Hepatocyte (in vitro differentiated cells): ENCODE results near the gene RIN3. TPM values are rescaled to one million over a fixed set of nuclear protein-coding genes. Genes with fewer than 3 reads are reported as not detected.
A peak's percentile ranks its signal among the peaks of the same experiment; 100 is the strongest.

Source experiments
- DNase-seq: peaks from one replicate; pipeline ENCODE4 v3.0.0-alpha.2; 2016; ENCODE audit warnings: low spot score
- H2AFZ ChIP-seq: fragments of 200-600 bp; sonication (generic); 2 replicates; pipeline ENCODE4 v1.6.0; 2016; ENCODE audit warnings: antibody characterized with exemption, mild to moderate bottlenecking
- H3K27ac ChIP-seq: fragments of 200-600 bp; sonication (generic); 2 replicates; pipeline ENCODE4 v1.5.1; 2016; ENCODE audit warnings: mild to moderate bottlenecking
- H3K27me3 ChIP-seq: fragments of 200-600 bp; sonication (generic); 2 replicates; pipeline ENCODE4 v1.6.1; 2016
- H3K36me3 ChIP-seq: fragments of 200-600 bp; sonication (generic); replicated peaks from 2 replicates; pipeline ENCODE4 v1.5.1; 2016; ENCODE audit warnings: low read depth; ENCODE audit not compliant: insufficient read depth
- H3K4me1 ChIP-seq: fragments of 200-600 bp; sonication (generic); 2 replicates; pipeline ENCODE4 v1.5.1; 2016; ENCODE audit warnings: mild to moderate bottlenecking, moderate library complexity; ENCODE audit not compliant: insufficient read depth
- H3K4me2 ChIP-seq: fragments of 200-600 bp; sonication (generic); 2 replicates; pipeline ENCODE4 v1.6.0; 2016
- H3K4me3 ChIP-seq: fragments of 200-600 bp; sonication (generic); 2 replicates; pipeline ENCODE4 v1.5.1; 2016; ENCODE audit warnings: mild to moderate bottlenecking
- H3K79me2 ChIP-seq: fragments of 200-600 bp; sonication (generic); 2 replicates; pipeline ENCODE4 v1.6.0; 2017; ENCODE audit warnings: mild to moderate bottlenecking
- H3K9me2 ChIP-seq: fragments of 200-600 bp; sonication (generic); replicated peaks from 2 replicates; pipeline ENCODE4 v1.6.0; 2017; ENCODE audit warnings: mild to moderate bottlenecking; ENCODE audit not compliant: insufficient read depth
- H3K9me3 ChIP-seq: fragments of 200-600 bp; sonication (generic); 2 replicates; pipeline ENCODE4 v1.5.1; 2016; ENCODE audit warnings: low read depth, mild to moderate bottlenecking
- H4K20me1 ChIP-seq: fragments of 200-600 bp; sonication (generic); 2 replicates; pipeline ENCODE4 v1.6.0; 2016; ENCODE audit warnings: mild to moderate bottlenecking; ENCODE audit not compliant: insufficient read depth, poor library complexity, severe bottlenecking
- EZH2 ChIP-seq: fragments of 200-600 bp; sonication (generic); IDR thresholded peaks from 2 replicates; pipeline ENCODE4 v1.6.1; 2016; ENCODE audit warnings: antibody characterized with exemption, mild to moderate bottlenecking, borderline replicate concordance
- EZH2phosphoT487 ChIP-seq: fragments of 200-600 bp; sonication (generic); IDR thresholded peaks from one replicate; pipeline ENCODE4 v1.6.1; 2018; ENCODE audit warnings: antibody characterized with exemption, mild to moderate bottlenecking, low read depth, moderate library complexity; ENCODE audit not compliant: unreplicated experiment, severe bottlenecking
- WGBS: methylation state at CpG from one replicate; pipeline ENCODE4 v1.1.6; 2016; ENCODE audit warnings: low lambda C conversion rate; ENCODE audit errors: missing lambda C conversion rate; 5-methylcytosine and 5-hydroxymethylcytosine counted together
- polyA plus RNA-seq: library from polyadenylated mRNA; unstranded; fragments of >200 nt; fragmentation: Nextera tagmentation; extraction: Ambion mirVana; gene quantifications from 2 replicates; pipeline ENCODE4 v1.2.1, GENCODE V29; 2016
- total RNA-seq: library from RNA; depleted of rRNA; stranded (reverse); fragments of >200 nt; gene quantifications from 2 replicates; pipeline ENCODE4 v1.2.3, GENCODE V29; 2014
- TF ChIP-seq, protein P1 (sequence below): fragments of 200-600 bp; sonication (generic); IDR thresholded peaks from 2 replicates; pipeline ENCODE4 v1.5.1; 2016; ENCODE audit warnings: antibody characterized with exemption, mild to moderate bottlenecking; ENCODE audit not compliant: poor library complexity

The RIN3 gene
- total and polyA plus RNA-seq, 2 experiments from 2014 or later = 4.2 to 11.8 TPM

DNA sequence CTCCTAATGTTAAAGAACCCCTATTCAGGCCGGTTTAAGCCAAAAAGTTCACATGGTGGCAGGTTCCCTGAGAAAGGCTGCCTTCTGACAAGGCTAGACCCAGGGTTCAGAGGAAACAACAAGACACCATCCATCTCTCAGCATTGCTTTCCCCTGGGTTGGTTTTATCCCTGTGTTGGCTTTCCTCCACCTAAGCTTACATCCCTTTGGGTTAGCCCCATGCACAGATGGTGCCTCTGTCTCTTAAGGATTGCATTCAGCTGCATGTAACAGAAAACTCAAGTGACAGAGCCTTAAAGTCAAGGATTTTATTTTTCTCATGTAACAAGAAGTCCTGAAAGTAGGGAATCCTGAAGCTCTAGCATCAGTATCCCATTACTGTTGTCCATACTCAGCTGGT, 42.8 kb upstream of the RIN3 start:
- no peak for DNase-seq
- Histone ChIP-seq H3K9me3 (no peaks in the 10 kb centered on the region), H3K4me2 (no peak overlapping the region), H3K4me3 (no peak overlapping the region), H3K9me2 (no peaks in the 10 kb centered on the region), H3K27ac (peak overlapping the region; percentile 70), H3K36me3 (no peaks in the 10 kb centered on the region), H3K79me2 (no peaks in the 10 kb centered on the region), H2AFZ (no peak overlapping the region), H3K27me3 (no peaks in the 10 kb centered on the region), H3K4me1 (peaks cover 24% of the 10 kb centered on the region), H4K20me1 (no peaks in the 10 kb centered on the region)
- WGBS = 100% methylated on average over 1 of the region's 1 CpG
- TF ChIP-seq EZH2phosphoT487 = no peak

- Histone ChIP-seq H3K27ac (peak overlapping the region; percentile 81), H3K4me3 (no peak overlapping the region), H3K4me1 (peaks cover 24% of the 10 kb centered on the region), H3K9me3 (no peaks in the 10 kb centered on the region), H2AFZ (no peak overlapping the region), H4K20me1 (no peaks in the 10 kb centered on the region), H3K27me3 (no peaks in the 10 kb centered on the region), H3K36me3 (no peaks in the 10 kb centered on the region), H3K79me2 (no peaks in the 10 kb centered on the region), H3K9me2 (no peaks in the 10 kb centered on the region), H3K4me2 (peak overlapping the region; percentile 27)
- TF ChIP-seq, protein P1, sequence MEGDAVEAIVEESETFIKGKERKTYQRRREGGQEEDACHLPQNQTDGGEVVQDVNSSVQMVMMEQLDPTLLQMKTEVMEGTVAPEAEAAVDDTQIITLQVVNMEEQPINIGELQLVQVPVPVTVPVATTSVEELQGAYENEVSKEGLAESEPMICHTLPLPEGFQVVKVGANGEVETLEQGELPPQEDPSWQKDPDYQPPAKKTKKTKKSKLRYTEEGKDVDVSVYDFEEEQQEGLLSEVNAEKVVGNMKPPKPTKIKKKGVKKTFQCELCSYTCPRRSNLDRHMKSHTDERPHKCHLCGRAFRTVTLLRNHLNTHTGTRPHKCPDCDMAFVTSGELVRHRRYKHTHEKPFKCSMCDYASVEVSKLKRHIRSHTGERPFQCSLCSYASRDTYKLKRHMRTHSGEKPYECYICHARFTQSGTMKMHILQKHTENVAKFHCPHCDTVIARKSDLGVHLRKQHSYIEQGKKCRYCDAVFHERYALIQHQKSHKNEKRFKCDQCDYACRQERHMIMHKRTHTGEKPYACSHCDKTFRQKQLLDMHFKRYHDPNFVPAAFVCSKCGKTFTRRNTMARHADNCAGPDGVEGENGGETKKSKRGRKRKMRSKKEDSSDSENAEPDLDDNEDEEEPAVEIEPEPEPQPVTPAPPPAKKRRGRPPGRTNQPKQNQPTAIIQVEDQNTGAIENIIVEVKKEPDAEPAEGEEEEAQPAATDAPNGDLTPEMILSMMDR = no peak
- TF ChIP-seq EZH2phosphoT487 = no peak
- no peak for TF ChIP-seq EZH2
- DNase-seq = peak; percentile 84
Measured at GRCh38 chr14:92471919-92472318, 41.7 kb upstream of the RIN3 start.

GRCh38 chr14:92472860-92473259, 40.7 kb upstream of the RIN3 start:
- WGBS = 91% methylated on average over 1 of the region's 1 CpG
- Histone ChIP-seq H3K4me1 (peaks cover 24% of the 10 kb centered on the region), H4K20me1 (no peaks in the 10 kb centered on the region), H2AFZ (no peak overlapping the region), H3K4me3 (no peak overlapping the region), H3K9me2 (no peaks in the 10 kb centered on the region), H3K4me2 (no peak overlapping the region), H3K27me3 (no peaks in the 10 kb centered on the region), H3K9me3 (no peaks in the 10 kb centered on the region), H3K36me3 (no peaks in the 10 kb centered on the region), H3K79me2 (no peaks in the 10 kb centered on the region), H3K27ac (peak overlapping the region; percentile 81)
- DNase-seq = no peak
- TF ChIP-seq EZH2phosphoT487 (no peak), EZH2 (no peak)
- TF ChIP-seq, protein P1 = no peak

- Histone ChIP-seq H3K79me2 (no peaks in the 10 kb centered on the region), H3K4me3 (no peak overlapping the region), H3K4me2 (no peak overlapping the region), H3K36me3 (no peaks in the 10 kb centered on the region), H3K9me3 (no peaks in the 10 kb centered on the region), H3K27ac (peak overlapping the region; percentile 81), H3K4me1 (peaks cover 24% of the 10 kb centered on the region), H4K20me1 (no peaks in the 10 kb centered on the region), H3K27me3 (no peaks in the 10 kb centered on the region), H3K9me2 (no peaks in the 10 kb centered on the region), H2AFZ (no peak overlapping the region)
- TF ChIP-seq EZH2 = no peak
- TF ChIP-seq, protein P1 = no peak
- TF ChIP-seq EZH2phosphoT487 = no peak
- no peak for DNase-seq
- WGBS = 82% methylated on average over 9 of the region's 9 CpGs
Measured at GRCh38 chr14:92473261-92473968, 40.2 kb upstream of the RIN3 start.
